GM18867 (cell line): Measurements from ENCODE around the gene CYP4F2.
A peak's percentile ranks its signal among the peaks of the same experiment; 100 is the strongest.
"Not testable (repeated sequence)": the region's sequence is repeated elsewhere in the genome, so short reads cannot be mapped to it uniquely, and the experiment has no call there.

Source experiments
- ATAC-seq: cut with Tn5 transposase; IDR thresholded peaks from one replicate; pipeline ENCODE4 v1.9.1; 2021; ENCODE audit warnings: mild to moderate bottlenecking, moderate library complexity; ENCODE audit not compliant: unreplicated experiment

The CYP4F2 gene

DNA sequence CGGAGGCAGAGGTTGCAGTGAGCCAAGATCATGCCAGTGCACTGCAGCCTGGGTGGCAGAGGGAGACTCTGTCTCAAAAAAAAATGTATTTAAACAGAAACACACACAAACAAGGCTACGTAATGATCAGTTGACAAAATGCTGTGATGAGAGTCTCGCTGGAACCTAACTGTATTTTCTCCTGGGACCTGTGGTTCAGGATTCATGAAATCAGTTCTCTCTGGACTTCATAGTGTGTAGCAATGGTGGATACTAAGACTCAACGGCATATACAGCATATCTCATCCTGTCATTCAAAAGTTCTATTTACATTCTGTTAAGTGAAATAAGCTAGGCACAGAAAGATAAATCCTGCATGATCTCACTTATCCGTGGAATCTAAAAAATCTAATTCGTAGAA lies 37.4 kb downstream of the CYP4F2 start:
- no peak for ATAC-seq

GRCh38 chr19:15859187-15859586 lies 38.7 kb downstream of the CYP4F2 start:
- no peak for ATAC-seq

DNA sequence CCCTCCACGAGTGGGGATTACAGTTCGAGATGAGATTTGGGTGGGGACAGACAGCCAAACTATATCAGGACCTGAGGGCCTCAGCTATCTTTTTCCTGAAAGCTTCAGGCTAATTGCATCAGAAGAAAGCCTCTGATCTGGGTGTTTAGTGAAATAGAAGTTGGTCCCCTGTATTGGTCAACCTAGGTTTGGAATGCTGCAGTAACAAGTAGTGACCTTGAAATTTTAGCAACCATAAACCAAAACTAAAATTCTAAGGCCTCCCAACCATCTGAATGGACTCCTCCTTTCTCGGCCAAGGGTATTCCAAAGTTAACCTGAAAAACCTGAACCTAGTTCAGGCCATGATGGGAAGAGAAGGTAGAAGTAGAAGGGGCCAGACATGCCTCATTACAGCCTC lies 47.5 kb downstream of the CYP4F2 start:
- no peak for ATAC-seq

GRCh38 chr19:15846923-15847322 lies 51.0 kb downstream of the CYP4F2 start:
- ATAC-seq = no peak

DNA sequence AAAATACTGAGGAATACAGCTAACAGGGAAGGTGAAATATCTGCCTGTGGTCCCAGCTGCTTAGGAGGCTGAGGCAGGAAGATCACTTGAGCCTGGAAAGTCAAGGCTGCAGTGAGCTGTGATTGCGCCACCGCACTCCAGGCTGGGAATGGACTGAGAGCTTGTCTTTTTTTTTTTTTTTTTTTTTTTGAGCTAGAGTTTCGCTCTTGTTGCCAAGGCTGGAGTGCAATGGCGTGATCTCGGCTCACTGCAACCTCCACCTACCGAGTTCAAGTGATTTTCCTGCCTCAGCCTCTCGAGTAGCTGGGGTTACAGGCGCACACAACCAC lies 54.0 kb downstream of the CYP4F2 start:
- not testable (repeated sequence) for ATAC-seq

DNA sequence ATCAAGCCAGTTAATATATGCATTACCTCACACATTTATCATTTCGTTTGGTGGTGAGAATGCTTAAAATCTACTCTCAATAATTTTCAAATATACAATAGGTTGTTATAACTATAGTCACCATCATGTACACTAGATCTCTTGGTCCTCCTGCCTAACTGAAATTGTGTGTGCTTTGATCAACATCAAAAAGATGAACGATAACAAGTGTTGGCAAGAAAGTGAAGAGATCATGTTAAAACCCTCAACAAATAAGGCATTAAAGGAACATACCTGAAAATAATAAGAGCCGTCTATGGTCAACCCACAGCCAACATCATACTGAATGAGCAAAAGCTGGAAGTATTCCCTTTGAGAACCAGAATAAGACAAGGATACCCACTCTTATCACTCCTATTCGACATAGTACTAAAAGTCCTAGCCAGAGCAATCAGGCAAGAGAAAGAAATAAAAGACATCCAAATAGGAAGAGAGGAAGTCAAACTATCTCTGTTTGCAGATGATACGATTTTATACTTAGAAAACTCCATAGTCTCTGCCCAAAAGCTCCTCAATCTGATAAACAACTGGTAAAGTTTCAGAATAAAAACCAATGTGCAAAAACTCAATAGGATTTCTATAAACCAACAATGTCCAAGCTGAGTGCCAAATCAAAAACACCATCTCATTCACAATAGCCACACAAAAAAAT lies 54.5 kb downstream of the CYP4F2 start:
- ATAC-seq = no peak

- ATAC-seq = no peak
Observed at GRCh38 chr19:15841875-15842569, 55.9 kb downstream of the CYP4F2 start.

DNA sequence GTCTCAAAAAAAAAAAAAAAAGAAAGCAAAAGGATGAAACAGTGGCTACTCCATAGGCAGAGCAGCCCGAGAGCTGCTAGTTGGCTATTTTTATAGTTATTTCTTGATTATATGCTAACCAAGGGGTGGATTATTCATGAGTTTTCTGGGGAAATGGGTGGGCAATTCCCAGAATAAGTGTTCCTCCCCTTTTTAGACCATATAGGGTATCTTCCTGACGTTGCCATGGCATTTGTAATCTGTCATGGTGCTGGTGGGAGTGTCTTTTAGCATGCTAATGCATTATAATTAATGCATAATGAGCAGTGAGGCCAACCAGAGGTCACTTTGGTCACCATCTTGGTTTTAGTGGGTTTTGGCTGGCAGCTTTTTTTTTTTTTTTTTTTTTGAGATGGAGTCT lies 57.0 kb downstream of the CYP4F2 start:
- no peak for ATAC-seq

DNA sequence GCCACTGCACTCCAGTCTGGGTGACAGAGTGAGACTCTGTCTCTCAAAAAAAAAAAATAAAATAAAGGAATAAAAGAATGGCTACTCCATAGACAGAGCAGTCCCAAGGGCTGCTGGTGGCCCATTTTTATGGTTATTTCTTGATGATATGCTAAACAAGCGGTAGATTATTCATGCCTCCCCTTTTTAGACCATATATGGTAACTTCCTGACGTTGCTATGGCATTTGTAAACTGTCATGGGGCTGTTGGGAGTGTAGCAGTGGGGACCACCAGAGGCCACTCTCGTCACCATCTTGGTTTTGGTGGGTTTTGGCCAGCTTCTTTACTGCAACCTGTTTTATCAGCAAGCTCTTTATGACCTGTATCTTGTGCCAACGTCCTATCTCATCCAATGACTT lies 58.0 kb downstream of the CYP4F2 start:
- not testable (repeated sequence) for ATAC-seq

DNA sequence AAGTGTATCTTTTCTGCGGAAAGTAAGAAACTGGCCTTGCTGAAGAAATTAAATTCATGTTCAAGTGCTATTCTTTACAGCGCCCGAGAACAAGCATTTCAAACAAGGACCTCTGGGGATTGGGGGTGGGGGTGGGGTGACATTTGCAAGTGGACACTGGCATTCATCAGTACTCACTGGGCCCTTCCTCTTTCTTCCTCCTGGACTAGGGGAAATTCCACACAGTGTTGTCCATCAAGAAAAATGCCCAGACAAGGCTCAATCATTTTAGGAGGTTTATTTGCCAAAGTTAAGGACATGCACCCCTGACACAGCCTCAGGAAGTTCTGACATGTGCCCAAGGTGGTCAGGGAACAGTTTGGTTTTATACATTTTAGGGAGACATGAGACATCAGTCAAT lies 59.5 kb downstream of the CYP4F2 start:
- no peak for ATAC-seq

GRCh38 chr19:15837221-15837731 lies 60.6 kb downstream of the CYP4F2 start:
- ATAC-seq = peak; percentile 5

DNA sequence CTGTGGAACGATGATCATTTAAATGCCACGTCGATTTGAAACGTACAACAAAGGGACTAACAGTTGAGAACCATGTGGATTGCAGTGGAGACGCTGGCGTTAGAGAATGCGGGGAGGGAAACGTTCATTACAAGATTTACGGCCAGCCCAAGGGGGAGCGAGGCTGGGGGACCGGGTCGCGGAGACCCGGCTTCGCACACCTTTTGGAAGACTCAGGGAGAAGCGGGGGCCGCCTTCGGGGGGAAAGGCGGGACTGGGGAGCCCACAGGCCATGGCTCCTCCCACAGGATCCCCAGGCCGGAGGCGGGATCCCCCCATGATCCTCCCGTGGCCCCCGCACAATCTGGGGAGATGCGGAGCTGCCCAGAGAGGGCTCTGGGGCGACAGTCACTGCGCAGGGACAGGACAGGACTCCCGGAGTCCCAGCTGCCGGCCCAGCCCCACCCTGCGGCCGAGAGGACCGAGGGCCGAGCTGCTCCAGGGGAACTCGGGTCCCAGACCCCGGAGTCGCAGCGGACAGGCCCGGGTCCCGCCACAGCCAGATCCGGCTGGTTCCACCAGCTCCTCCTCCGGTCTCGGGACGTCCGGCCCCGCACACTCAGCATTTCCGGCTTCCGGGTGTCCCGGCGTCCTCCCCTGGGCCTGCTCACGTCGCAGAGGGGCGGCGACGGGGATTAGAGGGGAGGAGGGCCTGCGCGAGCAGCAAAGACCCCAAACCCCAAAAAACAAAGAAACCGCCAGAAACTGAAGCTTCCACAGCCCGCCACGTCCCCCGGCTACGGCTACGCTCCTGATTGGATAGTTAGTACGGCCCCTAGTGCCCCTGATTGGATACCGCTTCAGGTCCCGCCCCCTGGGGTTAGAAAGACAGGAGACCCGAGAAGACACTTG lies 61.3 kb downstream of the CYP4F2 start:
- ATAC-seq = peak; percentile 97

DNA sequence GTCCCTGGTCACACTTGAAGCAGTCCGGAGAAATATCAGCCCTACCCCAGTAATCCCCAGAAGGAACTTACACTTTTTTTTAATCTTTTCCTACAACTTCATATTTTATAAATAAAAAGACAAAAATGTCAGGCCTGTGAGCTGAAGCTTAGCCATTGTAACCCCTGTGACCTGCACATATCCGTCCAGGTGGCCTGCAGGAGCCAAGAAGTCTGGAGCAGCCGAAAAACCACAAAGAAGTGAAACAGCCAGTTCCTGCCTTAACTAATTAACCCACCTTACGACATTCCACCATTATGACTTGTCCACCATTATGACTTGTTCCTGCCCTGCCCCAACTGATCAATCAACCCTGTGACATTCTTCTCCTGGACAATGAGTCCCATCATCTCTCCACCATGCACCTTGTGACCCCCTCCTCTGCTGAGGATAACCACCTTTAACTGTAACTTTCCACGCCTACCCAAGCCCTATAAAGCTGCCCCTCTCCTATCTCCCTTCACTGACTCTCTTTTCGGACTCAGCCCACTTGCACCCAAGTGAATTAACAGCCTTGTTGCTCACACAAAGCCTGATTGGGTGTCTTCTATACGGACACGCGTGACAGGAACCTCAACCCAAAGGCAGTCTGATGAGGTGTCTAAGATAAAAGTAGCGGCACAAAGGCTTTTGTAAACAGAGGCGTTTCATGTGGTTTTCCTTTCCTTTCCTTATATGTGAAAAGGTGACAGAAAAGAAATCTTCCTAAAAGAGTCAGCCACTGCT lies 62.1 kb downstream of the CYP4F2 start:
- not testable (repeated sequence) for ATAC-seq

DNA sequence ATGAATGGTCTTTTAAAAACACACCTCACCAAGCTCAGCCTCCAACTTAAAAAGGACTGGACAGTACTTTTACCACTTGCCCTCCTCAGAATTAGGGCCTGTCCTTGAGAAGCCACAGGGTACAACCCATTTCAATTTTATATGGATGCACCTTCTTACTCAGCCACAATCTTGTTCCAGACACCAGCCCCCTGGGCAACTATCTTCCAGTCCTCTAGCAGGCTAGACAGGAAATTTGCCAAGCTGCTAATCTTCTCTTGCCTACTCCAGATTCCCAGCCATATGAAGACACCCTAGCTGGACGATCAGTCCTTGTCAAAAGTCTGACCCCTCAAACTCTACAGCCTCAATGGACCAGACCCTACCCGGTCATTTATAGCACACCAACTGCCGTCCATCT lies 63.6 kb downstream of the CYP4F2 start:
- not testable (repeated sequence) for ATAC-seq

- no peak for ATAC-seq
Observed at GRCh38 chr19:15831626-15832025, 66.2 kb downstream of the CYP4F2 start.

DNA sequence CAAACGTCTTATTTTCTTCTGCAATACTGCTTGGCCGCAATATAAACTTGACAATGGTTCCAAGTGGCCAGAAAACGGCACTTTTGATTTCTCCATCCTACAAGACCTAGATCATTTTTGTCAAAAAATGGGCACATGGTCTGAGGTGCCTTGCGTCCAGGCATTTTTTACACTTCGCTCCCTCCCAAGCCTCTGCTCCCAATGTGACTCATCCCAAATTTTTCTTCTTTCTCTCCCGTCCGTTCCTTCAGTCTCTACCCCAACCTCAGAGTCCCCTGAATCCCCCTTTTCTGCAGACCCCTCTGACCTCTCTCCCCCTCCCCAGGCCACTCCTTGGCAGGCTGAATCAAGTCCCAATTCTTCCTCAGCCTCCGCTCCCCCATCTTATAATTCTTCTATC lies 68.1 kb downstream of the CYP4F2 start:
- ATAC-seq = no peak

- ATAC-seq = no peak
Observed at GRCh38 chr19:15829306-15829698, 68.6 kb downstream of the CYP4F2 start.

- ATAC-seq = not testable (repeated sequence)
Observed at GRCh38 chr19:15828611-15829305, 69.1 kb downstream of the CYP4F2 start.

DNA sequence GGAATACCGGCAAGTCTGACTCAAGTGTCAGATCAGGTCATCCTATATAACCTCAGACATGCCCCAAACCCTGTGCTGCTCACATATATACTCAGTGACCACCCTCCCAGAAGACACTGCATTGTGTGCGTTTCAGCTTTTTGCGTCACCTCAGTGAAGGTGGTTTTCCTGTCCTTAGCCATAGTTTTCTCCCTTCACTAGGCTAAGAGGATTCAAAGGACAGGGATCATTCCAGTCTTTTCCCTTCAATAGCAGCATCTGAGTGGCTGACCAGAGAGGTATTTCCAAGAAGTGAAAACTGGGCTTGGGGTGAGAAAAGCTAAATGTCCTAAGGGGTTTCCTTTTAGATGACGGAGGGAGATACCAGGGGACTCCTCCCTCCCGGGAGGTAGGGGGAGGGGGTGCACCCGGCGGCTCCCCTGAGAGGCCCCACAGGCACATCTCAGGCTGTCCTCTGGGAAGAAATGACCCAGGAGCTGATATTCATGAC lies 69.7 kb downstream of the CYP4F2 start:
- ATAC-seq = no peak
